Measurements from ENCODE around the gene STIL. TPM values are rescaled to one million over a fixed set of nuclear protein-coding genes. Genes with fewer than 3 reads are reported as not detected.

STIL gene
- total RNA-seq, result 14.7 and 15.2 TPM in 2 replicates

GRCh38 chr1:47313915-47314664 lies at the start of gene STIL:
Gene STIL (minus strand): TSS chr1:47314147. CDS start chr1:47310319, 3,828 bp downstream.

GRCh38 chr1:47333578-47333921 lies 19.6 kb upstream of the STIL start, which contains the start of gene CMPK1:
Gene CMPK1 (plus strand): TSS chr1:47333790. CDS start chr1:47333946, 156 bp downstream.

DNA sequence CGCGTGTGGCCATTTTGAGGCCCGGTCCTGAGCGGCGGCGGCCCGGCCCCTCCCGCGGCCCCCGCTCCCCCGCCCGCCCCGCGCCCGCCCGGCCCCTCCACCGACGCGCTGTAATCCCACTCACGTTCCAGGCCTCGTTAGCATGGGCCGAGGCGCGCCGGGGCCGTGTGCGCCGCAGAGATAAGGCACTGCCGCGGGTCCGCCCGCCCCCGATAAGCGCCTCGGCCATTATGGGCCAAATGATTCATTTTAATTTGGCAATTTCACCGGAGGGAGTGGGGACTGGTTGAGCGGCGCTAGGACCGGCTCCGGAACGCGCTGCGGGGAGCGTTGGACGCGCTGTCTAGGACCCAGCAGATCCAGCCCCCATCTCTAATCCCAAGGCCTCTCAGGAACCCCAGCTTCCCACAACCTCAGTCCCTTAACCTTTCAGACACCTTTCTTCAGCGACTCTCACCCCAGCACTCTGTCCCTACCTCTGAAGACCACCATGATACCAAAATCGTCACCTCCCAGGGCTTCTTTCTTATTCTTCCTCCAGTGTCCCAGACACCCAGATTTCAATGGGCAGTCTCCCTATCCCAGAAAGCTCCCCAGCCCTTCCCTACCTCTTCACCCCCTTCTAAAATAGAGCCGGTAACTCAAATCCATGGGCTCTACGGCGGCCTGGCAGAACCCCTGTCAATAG lies 81.6 kb downstream of the STIL start, which contains the start of gene TAL1:
Gene TAL1 (minus strand): TSS at position 39 of the 688 bp plus-strand sequence. CDS start 6,337 bp downstream, outside the sequence.

Other genes starting within 250 kb of the STIL start
- gene CYP4Z1, start 246.9 kb downstream of the STIL start, total RNA-seq, result not detected in 2 replicates
- gene CYP4A22, start 176.7 kb downstream of the STIL start, total RNA-seq, result not detected in 2 replicates
- gene PDZK1IP1, start 124.1 kb downstream of the STIL start, total RNA-seq, result not detected in 2 replicates
- not detected in 2 replicates for gene TAL1, start 81.9 kb downstream of the STIL start, total RNA-seq
- gene CMPK1, start 19.6 kb upstream of the STIL start, total RNA-seq, result 78.4 and 100 TPM in 2 replicates
- gene FOXE3, start 102.1 kb upstream of the STIL start, total RNA-seq, result not detected in 2 replicates
- under 0.01 and 0.29 TPM in 2 replicates for gene FOXD2, start 123.9 kb upstream of the STIL start, total RNA-seq

Data from myometrial cell (primary cell).